CD14-positive monocyte (primary cell): Measurements from ENCODE around the gene ZMYM5. TPM values are rescaled to one million over a fixed set of nuclear protein-coding genes. Genes with fewer than 3 reads are reported as not detected.
"Not testable (repeated sequence)": the region's sequence is repeated elsewhere in the genome, so short reads cannot be mapped to it uniquely, and the experiment has no call there.

Source experiments
- DNase-seq, 3 donors: peaks; one replicate each; pipeline ENCODE4 v3.0.0-alpha.2; 2011 to 2022
- H2AFZ ChIP-seq: 2 replicates; pipeline ENCODE4 v1.6.0; 2012; ENCODE audit warnings: mild to moderate bottlenecking, low read depth, low read length, inconsistent platforms; ENCODE audit not compliant: insufficient read depth, poor library complexity, severe bottlenecking
- H3K27ac ChIP-seq, 2 donors: 1 replicate in 1 of 2; 2 replicates in 1 of 2; pipeline ENCODE4 v1.5.1; 2012 to 2013; ENCODE audit warnings: low read length in 2 of 2, control low read depth in 1 of 2, inconsistent platforms in 1 of 2, low read depth in 1 of 2, mild to moderate bottlenecking in 1 of 2
- H3K27me3 ChIP-seq, 2 donors: one replicate each; pipeline versions ENCODE4 v1.6.0 to v1.6.1; 2011 to 2013; ENCODE audit warnings: low read length in 2 of 2; ENCODE audit not compliant: control insufficient read depth in 2 of 2, insufficient read depth in 2 of 2
- H3K36me3 ChIP-seq, 2 donors: replicated peaks in 1 of 2; 1 replicate in 1 of 2; 2 replicates in 1 of 2; pipeline versions ENCODE4 v1.5.1 to v1.6.1; 2012 to 2013; ENCODE audit warnings: low read length in 2 of 2, control low read depth in 1 of 2, inconsistent platforms in 1 of 2, mild to moderate bottlenecking in 1 of 2; ENCODE audit not compliant: insufficient read depth in 2 of 2, control insufficient read depth in 1 of 2
- H3K4me1 ChIP-seq, 2 donors: 1 replicate in 1 of 2; 2 replicates in 1 of 2; pipeline versions ENCODE4 v1.5.1 to v1.6.1; 2012 to 2013; ENCODE audit warnings: low read length in 2 of 2, control low read depth in 1 of 2, inconsistent platforms in 1 of 2, mild to moderate bottlenecking in 1 of 2, moderate library complexity in 1 of 2; ENCODE audit not compliant: insufficient read depth in 2 of 2, control insufficient read depth in 1 of 2
- H3K4me2 ChIP-seq: replicated peaks from 2 replicates; pipeline ENCODE3; 2012; ENCODE audit warnings: low read length, moderate library complexity, mild to moderate bottlenecking; ENCODE audit not compliant: poor library complexity, severe bottlenecking; ENCODE audit errors: extremely low read depth
- H3K4me3 ChIP-seq, 3 experiments: fragments of 200-600 bp in 1 of 3; sonication (generic) in 1 of 3; replicated peaks in 1 of 3; 1 replicate in 2 of 3; 2 replicates in 1 of 3; pipeline ENCODE4 v1.5.1; 2011 to 2013; ENCODE audit warnings: low read length in 3 of 3, mild to moderate bottlenecking in 3 of 3, control low read depth in 2 of 3, low read depth in 2 of 3, inconsistent platforms in 1 of 3, moderate library complexity in 1 of 3
- H3K79me2 ChIP-seq: 2 replicates; pipeline ENCODE4 v1.6.0; 2012; ENCODE audit warnings: mild to moderate bottlenecking, control low read depth, inconsistent platforms, low read length, moderate library complexity; ENCODE audit not compliant: insufficient read depth
- H3K9ac ChIP-seq: 2 replicates; pipeline ENCODE4 v1.6.0; 2017; ENCODE audit warnings: low read length, mild to moderate bottlenecking; ENCODE audit not compliant: insufficient read depth, poor library complexity, severe bottlenecking
- H3K9me3 ChIP-seq, 2 donors: replicated peaks in 1 of 2; 1 replicate in 1 of 2; 2 replicates in 1 of 2; pipeline versions ENCODE4 v1.5.1 to v1.6.1; 2012 to 2013; ENCODE audit warnings: low read length in 2 of 2, control low read depth in 1 of 2; ENCODE audit not compliant: control insufficient read depth in 1 of 2, insufficient read depth in 1 of 2
- H4K20me1 ChIP-seq: 2 replicates; pipeline ENCODE4 v1.6.0; 2012; ENCODE audit warnings: mild to moderate bottlenecking, low read length, control low read depth, moderate library complexity; ENCODE audit not compliant: insufficient read depth
- H3K27ac Mint-ChIP-seq, 7 donors: one replicate each; pipeline ENCODE4 v1.8.0; 2020; ENCODE audit warnings: mild to moderate bottlenecking in 7 of 7, mixed read lengths in 7 of 7, moderate library complexity in 6 of 7, inconsistent platforms in 2 of 7
- H3K27me3 Mint-ChIP-seq, 3 donors: one replicate each; pipeline ENCODE4 v1.8.0; 2021 to 2022; ENCODE audit warnings: low read depth in 3 of 3, mild to moderate bottlenecking in 3 of 3, mixed read lengths in 3 of 3, moderate library complexity in 3 of 3, inconsistent platforms in 1 of 3
- H3K36me3 Mint-ChIP-seq, 2 donors: one replicate each; pipeline ENCODE4 v1.8.0; 2020; ENCODE audit warnings: mixed read lengths in 2 of 2, inconsistent platforms in 1 of 2, mild to moderate bottlenecking in 1 of 2
- H3K4me1 Mint-ChIP-seq: one replicate; pipeline ENCODE4 v1.8.0; 2020; ENCODE audit warnings: mild to moderate bottlenecking, mixed read lengths
- H3K4me3 Mint-ChIP-seq, 2 donors: one replicate each; pipeline ENCODE4 v1.8.0; 2020; ENCODE audit warnings: mild to moderate bottlenecking in 2 of 2, mixed read lengths in 2 of 2, moderate library complexity in 1 of 2
- H3K9me3 Mint-ChIP-seq, 7 donors: one replicate each; pipeline ENCODE4 v1.8.0; 2020 to 2022; ENCODE audit warnings: mixed read lengths in 7 of 7, mild to moderate bottlenecking in 6 of 7, moderate library complexity in 6 of 7, inconsistent platforms in 2 of 7
- WGBS: methylation state at CpG from one replicate; pipeline ENCODE4 v1.1.5; 2013; ENCODE audit warnings: missing lambda C conversion rate; ENCODE audit not compliant: insufficient coverage; 5-methylcytosine and 5-hydroxymethylcytosine counted together
- intact Hi-C, 2 donors: fragments of 100-400 bp; cut with micrococcal nuclease; formaldehyde crosslinking; loops; one replicate each; pipeline versions ENCODE4 v1.15.0 to v1.15.1; 2023
- polyA plus RNA-seq, 3 donors: library from polyadenylated mRNA; depleted of rRNA in 1 of 3; unstranded in 2 of 3; stranded (reverse) in 1 of 3; fragments of 300-500 nt in 2 of 3; fragments of >200 nt in 1 of 3; fragmentation: Illumina TruSeq in 2 of 3; gene quantifications; 1 replicate in 2 of 3; 2 replicates in 1 of 3; pipeline ENCODE4 v1.2.3, GENCODE V29; 2012 to 2021
- TF ChIP-seq, protein P1 (sequence below): fragments of 200-600 bp; IDR thresholded peaks from one replicate; pipeline ENCODE4 v1.8.0; 2022; ENCODE audit warnings: antibody characterized with exemption, mild to moderate bottlenecking

ZMYM5 gene
- polyA plus RNA-seq, 3 donors = 11.1 to 13.2 (median 11.1) TPM

DNA sequence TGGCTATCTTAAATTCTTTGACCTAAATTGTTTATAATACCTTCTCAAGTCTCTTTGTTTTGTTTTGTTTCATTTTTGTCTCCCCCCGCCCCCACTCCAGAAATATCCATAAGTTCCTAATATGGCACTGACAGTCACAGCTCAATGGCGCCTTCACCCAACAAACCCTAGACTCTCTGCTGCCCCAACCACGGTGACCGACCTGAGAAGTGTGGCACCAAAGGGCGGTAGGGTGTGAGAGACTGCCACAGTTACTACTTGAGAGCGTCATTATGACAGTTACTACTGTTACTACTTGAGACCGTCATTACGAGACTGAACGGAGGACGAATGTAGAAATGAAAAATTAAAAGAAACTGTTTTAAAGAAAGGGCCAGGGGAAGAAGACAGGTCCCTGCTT is 46.3 kb downstream of the ZMYM5 start:
- Histone ChIP-seq H3K9ac (no peak overlapping the region), H2AFZ (no peak overlapping the region), H4K20me1 (no peaks in the 10 kb centered on the region), H3K4me1 (no peaks in the 10 kb centered on the region), H3K9me3 (no peaks in the 10 kb centered on the region), H3K36me3 (peaks cover 13 to 25% of the 10 kb centered on the region in 2 donors), H3K27me3 (no peaks in the 10 kb centered on the region), H3K4me2 (no peak overlapping the region), H3K27ac (no peak overlapping the region), H3K4me3 (no peak overlapping the region), H3K79me2 (no peaks in the 10 kb centered on the region)
- no peak overlapping the region for H3K4me3 Mint-ChIP-seq
- TF ChIP-seq, protein P1, sequence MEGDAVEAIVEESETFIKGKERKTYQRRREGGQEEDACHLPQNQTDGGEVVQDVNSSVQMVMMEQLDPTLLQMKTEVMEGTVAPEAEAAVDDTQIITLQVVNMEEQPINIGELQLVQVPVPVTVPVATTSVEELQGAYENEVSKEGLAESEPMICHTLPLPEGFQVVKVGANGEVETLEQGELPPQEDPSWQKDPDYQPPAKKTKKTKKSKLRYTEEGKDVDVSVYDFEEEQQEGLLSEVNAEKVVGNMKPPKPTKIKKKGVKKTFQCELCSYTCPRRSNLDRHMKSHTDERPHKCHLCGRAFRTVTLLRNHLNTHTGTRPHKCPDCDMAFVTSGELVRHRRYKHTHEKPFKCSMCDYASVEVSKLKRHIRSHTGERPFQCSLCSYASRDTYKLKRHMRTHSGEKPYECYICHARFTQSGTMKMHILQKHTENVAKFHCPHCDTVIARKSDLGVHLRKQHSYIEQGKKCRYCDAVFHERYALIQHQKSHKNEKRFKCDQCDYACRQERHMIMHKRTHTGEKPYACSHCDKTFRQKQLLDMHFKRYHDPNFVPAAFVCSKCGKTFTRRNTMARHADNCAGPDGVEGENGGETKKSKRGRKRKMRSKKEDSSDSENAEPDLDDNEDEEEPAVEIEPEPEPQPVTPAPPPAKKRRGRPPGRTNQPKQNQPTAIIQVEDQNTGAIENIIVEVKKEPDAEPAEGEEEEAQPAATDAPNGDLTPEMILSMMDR = no peak
- peaks cover 0 to 10% (median 3%) of the 10 kb centered on the region in 7 donors for H3K9me3 Mint-ChIP-seq
- H3K27ac Mint-ChIP-seq = peak overlapping the region in 2 of 7 donors; percentile 30 to 36
- intact Hi-C loops = no loop called here
- H3K27me3 Mint-ChIP-seq = no peaks in the 10 kb centered on the region
- no peak for DNase-seq
- 93% methylated on average over 5 of the region's 10 CpGs for WGBS
- H3K4me1 Mint-ChIP-seq = no peaks in the 10 kb centered on the region
- peaks cover 24 to 62% of the 10 kb centered on the region in 2 donors for H3K36me3 Mint-ChIP-seq

DNA sequence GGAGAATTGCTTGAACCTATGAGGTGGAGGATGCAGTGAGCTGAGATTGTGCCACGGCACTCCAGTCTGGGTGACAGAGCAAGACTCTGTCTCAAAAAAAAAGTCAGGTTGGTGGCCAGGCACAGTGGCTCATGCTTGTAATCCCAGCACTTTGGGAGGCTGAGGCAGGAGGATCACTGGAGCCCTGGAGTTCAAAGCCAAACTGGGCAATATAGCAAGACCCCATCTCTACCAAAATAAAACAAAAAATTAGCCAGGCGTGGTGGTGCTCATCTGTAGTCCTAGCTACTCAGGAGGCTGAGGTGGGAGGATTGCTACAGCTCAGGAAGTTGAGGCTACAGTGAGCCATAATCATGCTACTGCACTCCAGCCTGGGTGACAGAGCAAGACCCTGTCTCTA is 47.6 kb downstream of the ZMYM5 start:
- H3K4me1 ChIP-seq, H3K27me3 ChIP-seq, H2AFZ ChIP-seq, intact Hi-C loops, H3K9ac ChIP-seq, H3K9me3 ChIP-seq, DNase-seq, H3K27me3 Mint-ChIP-seq, H3K4me2 ChIP-seq, H3K27ac ChIP-seq, H3K79me2 ChIP-seq, H3K4me1 Mint-ChIP-seq, H3K4me3 Mint-ChIP-seq, H4K20me1 ChIP-seq, H3K27ac Mint-ChIP-seq, H3K4me3 ChIP-seq: not testable (repeated sequence)
- 100% methylated on average over 1 of the region's 2 CpGs for WGBS
- Mint-ChIP-seq H3K36me3 (peaks cover 19 to 55% of the 10 kb centered on the region in 2 donors), H3K9me3 (peaks cover 0 to 14% (median 3%) of the 10 kb centered on the region in 7 donors)
- peaks cover 11 to 22% of the 10 kb centered on the region in 2 donors for H3K36me3 ChIP-seq
